HG03039 (cell line): Measurements from ENCODE around the gene KCNT1.

ENCODE experiments used
- ATAC-seq: cut with Tn5 transposase; IDR thresholded peaks from one replicate; pipeline ENCODE4 v1.9.1; 2021; ENCODE audit warnings: mild to moderate bottlenecking, moderate library complexity; ENCODE audit not compliant: unreplicated experiment

KCNT1 gene

GRCh38 chr9:135794057-135794335 is 92.0 kb downstream of the KCNT1 start:
- ATAC-seq, result no peak

GRCh38 chr9:135794361-135794885 is 92.4 kb downstream of the KCNT1 start:
- ATAC-seq, result no peak

GRCh38 chr9:135795391-135795790 is 93.4 kb downstream of the KCNT1 start:
- ATAC-seq, result no peak

GRCh38 chr9:135796784-135797485 is 95.0 kb downstream of the KCNT1 start:
- ATAC-seq, result no peak

- no peak for ATAC-seq
These were observed 95.7 kb downstream of the KCNT1 start for GRCh38 chr9:135797507-135798262.

- ATAC-seq, result no peak
These were observed 96.2 kb downstream of the KCNT1 start for GRCh38 chr9:135798263-135798585.

- no peak for ATAC-seq
These were observed 97.3 kb downstream of the KCNT1 start for GRCh38 chr9:135799261-135799660.

- ATAC-seq, result no peak
These were observed 99.1 kb downstream of the KCNT1 start for GRCh38 chr9:135801070-135801469.

- no peak for ATAC-seq
These were observed 101.0 kb downstream of the KCNT1 start for GRCh38 chr9:135802876-135803419.

GRCh38 chr9:135803441-135803840 is 101.5 kb downstream of the KCNT1 start:
- ATAC-seq, result no peak

GRCh38 chr9:135804581-135805421 is 102.8 kb downstream of the KCNT1 start:
- no peak for ATAC-seq

- ATAC-seq, result no peak
These were observed 103.5 kb downstream of the KCNT1 start for GRCh38 chr9:135805422-135806022.

GRCh38 chr9:135809166-135809565 is 107.2 kb downstream of the KCNT1 start:
- no peak for ATAC-seq

- no peak for ATAC-seq
These were observed 109.0 kb downstream of the KCNT1 start for GRCh38 chr9:135810806-135811575.

- no peak for ATAC-seq
These were observed 109.8 kb downstream of the KCNT1 start for GRCh38 chr9:135811801-135812200.

- no peak for ATAC-seq
These were observed 111.0 kb downstream of the KCNT1 start for GRCh38 chr9:135812961-135813360.

GRCh38 chr9:135813671-135814290 is 111.8 kb downstream of the KCNT1 start:
- no peak for ATAC-seq

- no peak for ATAC-seq
These were observed 112.6 kb downstream of the KCNT1 start for GRCh38 chr9:135814421-135815095.

- no peak for ATAC-seq
These were observed 113.4 kb downstream of the KCNT1 start for GRCh38 chr9:135815413-135815812.
